GM18511 (cell line): ENCODE measurements around the gene ARHGAP26.
A peak's percentile ranks its signal among the peaks of the same experiment; 100 is the strongest.

Experiments
- ATAC-seq: cut with Tn5 transposase; IDR thresholded peaks from one replicate; pipeline ENCODE4 v1.9.1; 2021; ENCODE audit warnings: mild to moderate bottlenecking, moderate library complexity; ENCODE audit not compliant: unreplicated experiment

Gene ARHGAP26

DNA sequence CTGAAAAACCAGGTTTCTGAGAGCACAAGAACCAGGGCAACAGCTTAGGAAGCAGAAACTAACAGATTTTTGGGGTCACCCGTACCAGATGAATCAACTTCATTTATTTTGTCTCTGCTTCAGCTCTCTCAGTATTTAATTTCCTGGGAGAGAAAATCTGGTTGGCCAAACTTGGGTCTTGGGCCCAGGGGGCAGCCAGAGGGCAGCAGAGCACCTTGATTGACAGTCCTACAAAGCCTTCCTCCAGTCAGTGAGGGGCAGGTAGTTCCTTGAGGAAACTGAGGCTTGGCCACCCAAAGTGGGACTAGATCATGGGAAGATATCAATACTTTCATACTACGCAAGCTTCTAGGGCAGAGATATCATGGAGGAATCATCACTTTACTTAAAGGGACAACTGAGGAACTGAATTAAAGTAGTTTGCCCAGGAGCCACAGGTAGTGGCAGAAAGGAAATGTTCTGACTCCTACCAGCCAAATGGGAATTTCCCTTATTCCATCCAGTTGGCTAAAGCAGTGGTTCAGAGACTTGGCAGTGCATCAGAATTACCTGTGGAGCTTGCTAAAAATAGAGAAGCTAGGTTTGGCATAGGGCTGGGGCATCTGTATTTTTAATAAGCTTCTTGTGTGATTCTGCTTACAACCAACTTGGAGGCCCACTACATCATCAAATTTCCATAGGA lies 21.5 kb upstream of the ARHGAP26 start:
- no peak for ATAC-seq

GRCh38 chr5:142749321-142749720 lies 20.9 kb upstream of the ARHGAP26 start:
- no peak for ATAC-seq

GRCh38 chr5:142753116-142753631 lies 17.0 kb upstream of the ARHGAP26 start:
- no peak for ATAC-seq

GRCh38 chr5:142754031-142754430 lies 16.1 kb upstream of the ARHGAP26 start:
- no peak for ATAC-seq

DNA sequence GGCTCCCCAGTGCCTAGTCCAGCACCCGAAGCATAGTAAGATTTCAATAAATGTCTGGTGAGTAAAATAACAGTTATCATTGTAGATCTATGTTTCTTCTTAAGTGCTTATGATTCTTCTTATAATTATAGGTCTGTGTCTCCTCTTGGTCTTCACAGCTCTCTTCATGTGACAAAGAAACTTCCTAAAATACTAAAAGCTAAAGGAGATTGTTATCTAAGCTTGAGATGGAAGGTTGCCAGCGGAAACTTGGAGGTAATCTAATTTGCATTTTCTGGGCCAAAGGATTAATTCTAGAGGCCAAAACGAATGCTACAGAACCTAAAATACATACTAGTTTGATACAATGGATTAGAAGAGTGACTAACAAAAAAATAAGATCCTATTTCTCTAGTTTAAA lies 13.6 kb upstream of the ARHGAP26 start:
- ATAC-seq, result no peak

DNA sequence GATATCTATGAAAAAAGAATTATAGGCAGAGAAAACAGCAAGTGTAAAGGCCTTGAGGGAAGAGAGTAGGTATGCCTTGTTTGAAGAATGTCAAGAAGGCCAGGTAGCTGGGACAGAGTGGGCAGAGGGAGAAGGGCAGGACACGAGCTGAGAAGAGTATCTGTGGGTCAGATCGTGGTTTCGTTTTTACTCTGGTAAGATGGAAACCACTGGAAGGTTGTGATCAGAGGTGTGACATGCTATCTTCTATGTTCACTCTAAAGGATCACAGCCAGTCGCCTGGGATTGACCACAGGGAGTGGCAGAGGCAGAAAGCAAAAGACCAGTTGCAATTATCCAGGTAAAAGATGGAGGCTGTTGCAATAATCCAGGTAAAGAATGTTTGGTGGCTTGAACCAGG lies 12.6 kb upstream of the ARHGAP26 start:
- no peak for ATAC-seq

DNA sequence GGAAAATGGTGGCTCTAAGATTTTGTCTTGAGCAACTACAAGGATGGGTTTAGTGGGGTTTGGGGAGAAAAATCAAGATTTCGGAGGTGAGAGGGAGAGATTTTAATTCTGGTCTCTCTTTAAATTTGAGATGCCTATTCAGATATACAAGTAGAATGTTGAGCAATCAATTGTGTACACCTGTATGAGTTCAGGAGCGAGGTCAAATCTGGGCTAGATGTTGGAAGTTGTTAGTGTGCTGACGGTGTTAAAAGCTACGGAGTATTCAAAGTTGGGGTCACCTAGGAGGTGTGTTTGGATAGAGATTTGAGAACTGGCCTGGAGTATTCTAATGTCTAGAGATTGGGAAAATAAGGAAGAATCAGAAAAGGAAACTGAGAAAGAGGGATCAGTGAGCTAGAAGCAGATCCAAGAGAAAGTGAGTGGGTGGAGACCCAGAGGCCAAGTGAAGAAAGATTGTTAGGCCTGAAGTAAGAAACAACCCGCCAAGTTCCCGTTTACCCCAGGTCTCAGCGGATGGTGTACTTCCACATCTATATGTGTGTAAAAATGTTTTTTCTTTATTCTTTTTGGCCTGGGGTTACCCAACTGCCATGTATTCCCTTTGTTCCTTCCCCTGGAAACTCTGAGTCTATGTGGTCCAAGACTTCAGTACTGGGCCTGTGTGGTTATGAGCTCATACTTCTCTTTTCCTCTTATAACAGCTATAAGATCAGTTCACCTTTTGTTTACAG lies 11.9 kb upstream of the ARHGAP26 start:
- ATAC-seq, result no peak

DNA sequence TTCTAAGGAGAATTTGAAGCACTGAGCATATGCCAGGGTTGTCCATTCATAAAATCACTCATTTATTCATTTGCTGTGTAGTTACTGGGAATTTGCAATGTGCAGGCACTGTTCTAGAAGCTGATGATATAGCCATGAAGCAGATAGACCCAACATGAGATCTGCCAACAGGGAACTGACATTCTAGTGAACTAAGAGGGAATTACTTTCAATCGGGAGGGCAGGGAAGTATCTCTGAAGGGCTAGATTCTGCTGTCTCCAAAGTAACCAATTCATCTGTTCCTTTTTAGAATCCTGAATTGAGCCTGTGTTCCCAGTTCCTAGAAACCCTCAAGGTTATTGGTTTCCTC lies 11.4 kb upstream of the ARHGAP26 start:
- no peak for ATAC-seq

- ATAC-seq, result no peak
Observed at GRCh38 chr5:142763701-142764100, 6.5 kb upstream of the ARHGAP26 start.

- no peak for ATAC-seq
Observed at GRCh38 chr5:142767178-142767577, 3.0 kb upstream of the ARHGAP26 start.

DNA sequence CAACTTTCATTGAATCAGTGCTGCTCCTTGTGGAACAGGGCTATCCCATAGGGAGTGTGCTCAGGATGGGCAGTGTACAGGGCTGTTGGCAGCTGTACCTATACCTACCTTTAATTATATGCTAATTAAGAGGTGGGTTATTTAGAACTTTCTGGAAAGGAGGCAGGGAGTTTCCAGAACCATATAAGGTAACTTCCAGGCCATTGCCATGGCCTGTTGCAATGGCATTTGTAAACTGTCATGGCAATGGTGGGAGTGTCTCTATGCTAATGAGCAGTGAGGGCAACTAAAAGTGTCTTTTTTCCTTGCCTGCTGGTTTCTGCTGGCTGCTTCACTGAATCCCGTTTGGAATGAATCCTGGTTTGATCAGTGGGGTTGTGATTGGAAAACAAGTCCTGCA lies 2.3 kb upstream of the ARHGAP26 start:
- ATAC-seq, result no peak

GRCh38 chr5:142769251-142769792 lies 855 bp upstream of the ARHGAP26 start:
- ATAC-seq, result no peak

DNA sequence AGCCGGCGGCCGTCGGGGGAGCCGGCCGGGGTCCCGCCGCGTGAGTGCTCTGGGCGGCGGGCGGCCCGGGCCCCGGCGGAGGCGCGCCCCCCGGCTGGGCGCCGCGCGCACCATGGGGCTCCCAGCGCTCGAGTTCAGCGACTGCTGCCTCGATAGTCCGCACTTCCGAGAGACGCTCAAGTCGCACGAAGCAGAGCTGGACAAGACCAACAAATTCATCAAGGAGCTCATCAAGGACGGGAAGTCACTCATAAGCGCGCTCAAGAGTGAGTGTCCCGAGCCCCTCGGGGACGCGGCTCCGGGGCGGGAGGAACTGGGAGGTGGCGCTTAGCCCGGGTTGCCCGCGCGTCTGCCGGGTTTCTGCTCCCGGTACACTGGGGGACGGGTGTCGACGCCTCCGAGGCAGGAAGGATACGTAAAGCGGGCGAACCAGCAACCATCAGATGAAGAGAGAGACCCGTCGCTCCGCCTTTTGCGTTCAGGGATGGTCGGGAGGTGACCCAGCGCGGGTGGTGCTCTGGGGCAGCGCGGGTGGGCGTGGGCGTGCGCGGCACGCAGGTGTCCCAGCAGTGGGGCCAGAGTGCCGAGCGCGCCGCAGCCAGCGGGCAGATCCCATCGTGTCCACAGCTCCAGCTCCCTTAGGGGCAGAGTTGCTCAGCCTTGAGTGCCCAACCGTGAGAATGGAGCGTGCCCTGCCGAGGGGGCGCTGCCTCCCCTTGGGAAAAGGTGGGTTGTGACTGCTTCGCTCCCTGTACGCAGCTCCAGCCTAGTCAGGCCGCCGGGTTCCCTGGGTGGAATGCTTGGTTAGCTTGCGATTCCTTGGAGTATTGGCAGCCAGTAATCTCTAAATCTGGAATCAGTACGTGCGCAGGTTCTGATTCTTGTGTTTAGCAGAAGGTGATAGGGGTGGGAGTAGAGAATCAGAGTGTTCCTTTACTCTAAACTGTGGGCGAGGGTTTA lies 753 bp downstream of the ARHGAP26 start:
- peak; percentile 33 for ATAC-seq

DNA sequence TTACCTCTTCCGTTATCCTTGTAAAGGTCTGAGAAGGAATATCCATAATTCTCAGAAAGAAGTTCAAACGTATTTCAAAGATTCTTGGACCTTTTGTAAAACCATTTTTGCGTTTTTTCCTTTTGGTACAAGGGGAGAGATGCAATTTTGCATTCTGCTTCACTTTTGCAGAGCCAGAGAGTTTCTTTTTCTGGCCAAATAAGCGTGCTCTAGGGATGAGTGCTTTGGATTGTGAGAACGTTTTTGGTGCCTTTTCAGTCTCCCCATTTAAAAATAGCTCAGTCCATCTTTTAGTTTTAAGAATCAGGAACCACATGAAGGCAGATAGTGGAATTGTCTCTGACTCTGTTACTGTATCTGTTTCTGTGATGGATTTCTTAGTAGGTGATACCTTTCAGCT lies 1.5 kb downstream of the ARHGAP26 start:
- ATAC-seq, result no peak

GRCh38 chr5:142772446-142773293 lies 2.5 kb downstream of the ARHGAP26 start:
- ATAC-seq, result no peak

GRCh38 chr5:142777099-142777498 lies 6.9 kb downstream of the ARHGAP26 start:
- ATAC-seq, result no peak

- ATAC-seq, result no peak
Observed at GRCh38 chr5:142777850-142778249, 7.7 kb downstream of the ARHGAP26 start.

DNA sequence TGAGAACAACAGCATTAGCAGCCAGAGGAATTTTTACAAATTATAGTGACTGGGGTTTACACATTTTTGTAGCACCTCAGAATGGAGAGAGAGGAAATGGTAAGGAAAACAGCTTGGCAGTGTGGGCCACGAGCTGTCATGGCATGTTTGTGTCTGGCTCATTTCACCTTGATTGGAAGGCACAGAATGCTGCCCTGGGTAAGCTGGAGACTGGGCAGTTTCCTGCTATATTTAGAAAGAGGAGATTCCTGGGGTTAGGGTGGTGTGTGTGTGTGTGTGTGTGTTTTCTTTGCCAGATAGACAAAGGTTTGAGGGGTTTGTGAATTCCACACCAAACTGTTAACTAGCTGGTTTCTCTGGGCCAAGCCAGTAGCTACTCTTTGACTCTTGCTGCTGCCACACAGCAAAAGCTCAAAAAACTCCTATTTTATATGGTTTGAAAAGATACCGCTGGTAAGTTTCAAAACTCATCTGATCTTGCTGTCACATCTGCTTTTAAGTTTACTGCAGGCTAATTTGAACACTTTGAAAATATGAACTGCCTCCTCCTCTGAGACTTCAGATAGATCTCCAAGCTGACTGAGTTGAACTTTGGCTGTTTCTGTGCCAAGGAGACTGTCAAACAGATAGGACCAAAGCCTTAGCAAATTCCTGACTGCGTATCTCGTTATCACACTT lies 9.1 kb downstream of the ARHGAP26 start:
- no peak for ATAC-seq

DNA sequence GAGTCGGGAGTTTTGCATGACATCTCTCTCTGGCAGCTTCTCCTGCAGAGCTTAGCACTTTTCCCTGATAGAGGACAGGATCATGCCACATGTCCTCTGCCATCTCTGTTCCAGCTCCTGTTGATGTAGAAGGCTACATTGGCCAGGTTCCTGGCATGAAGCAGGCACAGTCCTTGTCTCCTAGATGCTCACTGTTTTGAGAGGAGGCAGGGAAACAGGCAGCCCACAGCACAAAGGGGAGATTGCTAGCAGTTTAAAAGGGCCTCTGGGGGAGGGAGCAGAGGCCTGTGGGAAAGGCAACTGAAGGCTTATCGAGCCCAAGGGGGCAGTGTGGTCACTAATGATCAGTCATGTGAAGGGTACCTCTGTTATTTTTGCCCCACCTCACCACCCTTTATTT lies 10.7 kb downstream of the ARHGAP26 start:
- no peak for ATAC-seq
